NCI-H2029 treated with DMSO at 0.1 percent for 48 hours (cell line): ENCODE results near the gene CHST15.

Source experiments
- DNase-seq: peaks from one replicate; lab custom pipeline; 2025; lab: John Stamatoyannopoulos, UW

The CHST15 gene

DNA sequence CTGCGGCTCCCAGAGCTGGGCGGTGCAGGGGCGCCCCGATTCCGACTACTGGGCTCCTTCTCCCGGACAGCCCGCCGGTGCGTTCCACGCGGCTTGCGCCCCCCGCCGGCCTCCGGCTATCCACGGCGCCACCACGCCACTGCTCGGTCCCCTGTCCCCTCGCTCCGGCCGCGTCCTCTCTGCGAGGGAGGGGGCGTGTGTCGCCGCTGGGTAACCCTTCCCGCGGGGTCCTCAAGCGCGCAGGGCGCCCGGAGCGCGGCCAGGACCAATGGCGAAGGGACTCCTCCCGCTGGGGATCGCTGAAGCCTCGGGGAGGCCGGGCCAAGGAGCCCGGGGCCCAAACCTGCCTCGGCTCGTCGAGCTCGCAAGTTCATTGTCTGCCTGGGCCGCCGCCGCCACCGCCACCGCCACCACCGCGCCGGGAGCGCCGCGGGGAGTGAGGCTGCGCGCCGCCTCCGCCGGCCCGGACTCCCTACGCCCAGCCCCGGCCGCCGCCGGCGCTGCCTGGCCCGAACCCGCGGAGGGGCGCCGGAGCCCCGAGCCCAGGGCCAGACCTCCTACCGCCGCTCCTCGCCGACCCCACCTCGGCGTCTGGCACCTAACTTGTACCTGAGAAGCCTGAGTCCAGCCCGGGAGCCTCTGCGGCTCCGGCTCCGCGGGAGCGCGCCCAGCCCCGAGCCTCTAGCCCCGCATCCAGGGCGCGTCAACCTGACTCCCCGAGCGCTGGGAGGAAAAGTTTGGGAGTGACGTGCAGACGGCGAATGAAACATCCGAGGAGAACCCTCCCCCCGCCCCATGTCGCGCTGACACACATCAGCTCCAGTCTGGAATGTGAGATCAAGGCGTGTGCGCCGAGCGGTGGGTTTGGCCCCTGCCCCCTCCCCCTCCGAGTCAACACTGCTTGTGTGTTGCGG, at the start of gene CHST15:
CHST15 (minus strand) TSS at position 739 of the 914 bp plus-strand sequence. CDS start 47,386 bp downstream, outside the sequence.
- DNase-seq, result no peak

DNA sequence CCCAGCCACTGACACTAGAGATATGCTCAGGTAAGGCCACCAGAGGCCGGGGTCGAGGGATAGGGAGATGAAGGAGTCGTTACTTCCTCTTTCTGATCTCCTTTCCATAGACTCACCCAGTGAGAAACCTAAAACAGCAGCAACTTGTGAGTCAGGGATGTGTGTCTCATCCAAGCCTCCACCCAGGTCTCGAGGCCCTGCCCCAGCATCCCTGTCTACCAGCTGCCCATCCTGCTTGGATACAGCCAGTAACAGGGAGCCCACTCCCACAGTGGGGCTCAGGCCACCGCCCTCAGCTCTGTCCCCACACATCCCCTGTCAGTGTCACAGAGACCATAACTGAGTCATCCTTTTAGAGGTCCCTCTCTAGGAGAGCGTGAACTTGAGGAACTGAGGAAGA, 49.6 kb upstream of the CHST15 start:
- no peak for DNase-seq

- no peak for DNase-seq
These were observed 48.8 kb upstream of the CHST15 start for GRCh38 chr10:124142006-124142739.

- DNase-seq, result no peak
These were observed 45.5 kb upstream of the CHST15 start for GRCh38 chr10:124138883-124139348.

GRCh38 chr10:124138195-124138882, 44.9 kb upstream of the CHST15 start:
- DNase-seq, result no peak

DNA sequence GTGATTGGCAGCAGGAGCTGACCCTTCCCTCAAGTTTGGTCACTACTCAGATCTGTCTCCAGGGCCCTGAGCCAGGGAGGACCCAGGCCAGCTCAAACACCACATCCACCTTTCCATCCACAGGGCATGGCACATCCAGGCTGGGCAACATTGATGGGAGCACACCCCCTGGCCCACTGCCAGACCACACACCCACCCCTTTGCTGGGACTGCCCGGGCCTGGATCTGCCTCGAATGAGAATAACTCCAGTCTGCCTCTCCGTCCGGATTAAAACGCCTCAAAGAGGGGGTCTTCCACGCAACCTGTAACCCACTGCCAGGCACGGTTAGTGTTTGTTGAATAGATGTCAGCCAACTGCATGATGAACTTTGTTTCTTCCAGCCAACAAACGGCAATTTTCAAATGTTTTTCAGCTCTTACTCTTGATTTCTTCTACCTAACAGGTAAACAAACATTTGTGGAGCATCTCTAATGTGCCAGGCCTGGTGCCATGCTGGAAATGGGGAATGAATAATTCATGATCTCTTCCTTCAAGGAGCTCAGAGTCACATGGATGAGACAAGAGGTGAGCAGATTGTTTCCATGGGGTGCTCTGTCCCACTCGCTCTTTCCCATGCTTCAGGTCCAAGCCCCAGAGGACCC, 41.0 kb upstream of the CHST15 start:
- no peak for DNase-seq

- DNase-seq, result no peak
These were observed 39.5 kb upstream of the CHST15 start for GRCh38 chr10:124132876-124133275.

- no peak for DNase-seq
These were observed 38.9 kb upstream of the CHST15 start for GRCh38 chr10:124132306-124132705.

- no peak for DNase-seq
These were observed 37.8 kb upstream of the CHST15 start for GRCh38 chr10:124131172-124131571.

DNA sequence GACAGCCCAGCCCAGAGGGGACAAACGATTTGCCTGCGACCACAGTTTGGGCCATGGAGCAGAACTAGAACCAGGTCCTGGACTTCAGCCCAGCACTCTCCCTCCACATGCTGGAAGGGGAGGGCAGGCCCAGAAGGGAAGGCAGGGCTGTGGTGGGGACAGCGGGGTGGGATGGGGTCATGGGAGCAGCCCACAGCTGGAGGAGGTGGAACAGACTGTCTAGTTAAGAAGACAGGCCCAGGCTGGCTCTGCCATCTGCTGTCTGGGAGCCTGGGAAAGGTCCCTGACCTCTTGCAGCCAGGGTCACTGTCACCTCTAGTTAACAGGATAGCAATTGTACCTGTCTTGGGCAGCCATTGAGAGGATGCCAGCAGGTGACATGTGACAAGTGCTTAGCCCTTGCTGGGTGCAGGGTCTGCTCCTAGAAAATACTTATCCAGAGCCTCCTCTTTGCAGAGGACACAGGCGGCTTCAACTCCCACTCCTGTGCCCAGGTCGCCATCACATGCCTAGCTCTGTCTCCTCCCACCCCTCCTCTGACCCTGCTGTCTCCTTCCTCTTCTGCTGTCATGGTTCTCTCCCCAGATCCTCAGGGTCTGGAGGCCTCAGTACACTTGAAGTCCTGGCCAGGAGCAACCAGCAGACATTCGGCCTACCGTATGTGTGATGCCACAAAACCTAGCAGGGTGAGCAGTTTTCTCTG, 37.0 kb upstream of the CHST15 start:
- no peak for DNase-seq

DNA sequence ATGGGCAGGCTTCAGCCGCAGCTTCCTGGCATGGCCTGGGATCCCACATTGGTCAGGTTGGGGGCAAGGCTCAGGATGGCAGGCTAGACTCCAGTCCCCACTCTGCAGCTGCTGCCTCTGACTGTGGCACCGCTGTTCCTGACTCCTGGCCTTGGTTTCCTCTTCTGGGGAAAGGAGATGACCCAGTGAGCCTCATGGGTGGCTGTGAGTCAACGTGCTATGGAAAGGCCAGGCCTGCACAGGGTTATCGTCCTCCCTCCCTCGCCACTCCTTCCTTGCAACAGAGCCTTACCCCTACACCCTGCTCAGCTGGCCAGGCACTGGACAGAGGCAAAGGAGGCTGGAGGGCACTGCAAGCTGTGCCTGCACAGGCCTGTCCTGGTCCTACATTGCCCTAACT, 36.1 kb upstream of the CHST15 start:
- no peak for DNase-seq

- no peak for DNase-seq
These were observed 35.4 kb upstream of the CHST15 start for GRCh38 chr10:124128811-124129145.

- DNase-seq, result no peak
These were observed 34.8 kb upstream of the CHST15 start for GRCh38 chr10:124127965-124128810.

DNA sequence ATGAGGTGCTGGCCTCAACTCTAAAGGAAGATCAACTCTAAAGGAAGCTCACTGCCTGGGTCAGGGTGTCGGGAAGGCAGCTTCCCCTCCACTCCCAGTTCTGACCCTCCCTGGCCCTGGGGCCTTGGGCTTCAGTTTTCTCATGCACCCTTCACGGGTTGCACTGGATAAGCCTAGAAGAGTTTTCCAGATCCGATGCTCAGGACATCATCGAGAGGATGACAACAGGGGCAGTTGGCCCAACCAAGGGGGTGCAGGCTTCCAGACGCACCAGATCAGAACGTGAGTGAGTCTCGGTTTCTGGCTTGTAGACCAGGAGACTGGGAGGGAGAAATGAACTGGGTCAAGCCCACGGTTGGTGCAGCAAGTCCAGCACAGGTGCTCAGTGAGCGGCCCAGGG, 34.2 kb upstream of the CHST15 start:
- no peak for DNase-seq

GRCh38 chr10:124126983-124127385, 33.6 kb upstream of the CHST15 start:
- DNase-seq, result no peak

- no peak for DNase-seq
These were observed 33.0 kb upstream of the CHST15 start for GRCh38 chr10:124126145-124126982.

DNA sequence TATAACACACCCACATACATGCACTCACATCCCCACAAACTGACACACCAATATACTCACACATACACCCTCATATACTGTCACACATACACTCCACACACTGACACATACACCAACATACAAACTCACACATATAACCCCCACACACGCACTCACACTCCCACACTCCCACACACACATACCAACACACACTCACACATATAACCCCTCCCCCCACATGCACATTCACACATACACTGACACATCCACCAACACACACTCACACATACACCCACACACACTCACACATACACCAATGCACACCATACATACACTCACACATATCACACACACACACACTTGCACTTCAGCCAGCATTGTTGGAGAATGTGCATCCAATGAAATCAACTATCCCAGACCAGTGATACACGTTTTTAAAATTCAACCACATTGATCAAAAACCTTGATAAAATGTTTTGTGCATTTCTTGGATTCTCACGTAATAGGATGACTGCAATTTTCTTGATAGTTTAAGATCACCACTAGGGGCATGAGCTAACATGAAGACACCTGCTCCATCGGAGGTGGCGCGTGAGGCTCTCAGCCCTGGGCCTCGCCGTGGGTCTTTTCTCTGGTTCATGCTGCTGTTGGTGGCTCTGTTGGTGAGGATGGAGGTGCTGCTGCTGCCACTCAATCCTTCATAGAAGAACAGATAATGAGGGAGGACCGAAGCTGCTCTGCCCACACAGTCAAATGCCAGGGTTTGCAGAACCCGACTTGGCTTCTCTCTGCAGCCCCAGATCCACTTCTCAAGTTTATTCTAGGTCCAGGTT, 32.1 kb upstream of the CHST15 start:
- no peak for DNase-seq

- no peak for DNase-seq
These were observed 31.4 kb upstream of the CHST15 start for GRCh38 chr10:124124769-124125161.
